Loucy (cell line): ENCODE results near the gene TRIM63.

Experiments used
- CTCF ChIP-seq: fragments of 200-600 bp; sonication (generic); conservative IDR thresholded peaks from 2 replicates; pipeline ENCODE4 v1.5.1; 2014; ENCODE audit warnings: mild to moderate bottlenecking, antibody characterized with exemption, low read length
- EZH2phosphoT487 ChIP-seq: fragments of 200-600 bp; IDR thresholded peaks from 2 replicates; pipeline ENCODE4 v1.6.1; 2018; ENCODE audit warnings: antibody characterized with exemption, mild to moderate bottlenecking, moderate library complexity, borderline replicate concordance

- TF ChIP-seq CTCF (no peak), EZH2phosphoT487 (no peak)
Measured at GRCh38 chr1:26017606-26018005, 49.8 kb downstream of the TRIM63 start.
